ENCODE measurements around the gene ADRM1.

The ADRM1 gene

GRCh38 chr20:62307226-62308101 is 4.7 kb downstream of the ADRM1 start:
- H3K4me3 ChIP-seq (ENCODE audit: low read depth, low read length): no peak overlapping the region
- TF ChIP-seq CTCF (IDR thresholded peaks at IDR 0.05; ENCODE audit: borderline replicate concordance, insufficient read depth, low read depth, low read length): no peak

- no peak for TF ChIP-seq CTCF (IDR thresholded peaks at IDR 0.05; ENCODE audit: borderline replicate concordance, insufficient read depth, low read depth, low read length)
- H3K4me3 ChIP-seq (ENCODE audit: low read depth, low read length): no peak overlapping the region
Observed at GRCh38 chr20:62308102-62308822, 5.5 kb downstream of the ADRM1 start.

- no peak overlapping the region for H3K4me3 ChIP-seq (ENCODE audit: low read depth, low read length)
- no peak for TF ChIP-seq CTCF (IDR thresholded peaks at IDR 0.05; ENCODE audit: borderline replicate concordance, insufficient read depth, low read depth, low read length)
Observed at GRCh38 chr20:62309198-62309944, 6.6 kb downstream of the ADRM1 start.

GRCh38 chr20:62309947-62310756 is 7.4 kb downstream of the ADRM1 start:
- no peak for TF ChIP-seq CTCF (IDR thresholded peaks at IDR 0.05; ENCODE audit: borderline replicate concordance, insufficient read depth, low read depth, low read length)

GRCh38 chr20:62310757-62311121 is 7.9 kb downstream of the ADRM1 start:
- no peak overlapping the region for H3K4me3 ChIP-seq (ENCODE audit: low read depth, low read length)

More at GRCh38 chr20:62309947-62310756, 7.4 kb downstream of the ADRM1 start:
- H3K4me3 ChIP-seq (ENCODE audit: low read depth, low read length): no peak overlapping the region

More at GRCh38 chr20:62310757-62311121, 7.9 kb downstream of the ADRM1 start:
- no peak for TF ChIP-seq CTCF (IDR thresholded peaks at IDR 0.05; ENCODE audit: borderline replicate concordance, insufficient read depth, low read depth, low read length)
